HUDEP-2 (cell line): ENCODE data around the gene TBCC.

Experiments used
- DNase-seq, 76 experiments: peaks; one replicate each; lab custom pipeline; 2025; ENCODE audit not compliant: unreplicated experiment in 76 of 76; lab: John Stamatoyannopoulos, UW

TBCC gene

DNA sequence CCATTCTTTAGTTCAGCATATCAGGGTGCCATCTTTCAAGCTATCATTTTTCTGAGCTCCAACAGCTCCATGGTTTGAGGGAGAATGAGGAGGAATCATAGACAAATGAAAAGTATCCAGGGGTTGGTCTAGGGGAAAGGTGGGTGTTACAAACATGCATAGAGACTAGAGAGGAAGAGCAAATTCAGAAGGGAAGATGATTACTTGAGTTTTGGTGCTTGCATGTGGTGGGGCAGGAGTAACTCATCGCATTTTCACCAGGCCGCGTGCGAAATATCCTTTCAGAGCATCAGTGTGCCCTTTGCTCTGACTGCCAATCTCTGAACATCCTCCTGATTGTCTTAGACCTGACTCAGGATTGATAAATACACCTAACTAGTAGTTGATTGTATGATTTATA lies 28.3 kb upstream of the TBCC start:
- DNase-seq: no peak

DNA sequence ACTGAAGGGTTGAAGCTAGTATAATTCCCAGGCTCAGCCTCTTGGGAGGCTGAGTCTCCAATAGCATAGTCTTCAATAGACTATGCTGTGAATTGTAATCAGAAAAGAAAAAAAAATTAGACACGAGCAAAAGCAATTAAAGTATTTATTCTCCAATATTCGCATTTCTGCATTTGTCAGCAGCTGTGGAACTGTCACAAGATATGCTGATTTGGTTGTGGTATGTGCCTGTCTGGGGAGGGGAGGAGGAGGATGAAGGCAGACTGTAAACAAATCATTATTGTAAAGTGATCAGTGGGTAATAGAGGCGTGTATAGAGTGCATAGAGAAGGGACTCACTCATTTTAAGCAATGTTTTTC lies 25.8 kb upstream of the TBCC start:
- DNase-seq: no peak

DNA sequence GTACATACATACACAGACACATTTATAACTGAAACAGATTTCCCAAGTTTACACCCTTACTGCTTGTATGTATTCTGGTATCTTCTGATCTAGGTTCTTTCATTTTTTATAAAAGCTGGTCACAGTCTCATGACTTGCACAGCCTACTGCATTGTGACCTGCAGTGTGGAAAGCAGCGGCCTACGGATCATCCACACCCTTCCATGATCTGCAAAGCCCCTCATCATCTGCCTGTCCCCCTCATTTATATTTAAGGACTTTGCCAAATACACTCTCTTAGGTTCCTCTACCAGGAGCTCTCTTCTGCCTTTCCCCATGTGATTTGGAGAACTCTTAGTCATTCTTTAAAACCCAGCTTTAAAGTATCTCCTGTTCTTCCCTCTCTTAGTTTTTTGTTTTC lies 23.9 kb upstream of the TBCC start:
- DNase-seq: no peak

- DNase-seq: no peak
Observed at GRCh38 chr6:42769051-42769450, 23.1 kb upstream of the TBCC start.

- DNase-seq: no peak
Observed at GRCh38 chr6:42766163-42766670, 20.3 kb upstream of the TBCC start.

DNA sequence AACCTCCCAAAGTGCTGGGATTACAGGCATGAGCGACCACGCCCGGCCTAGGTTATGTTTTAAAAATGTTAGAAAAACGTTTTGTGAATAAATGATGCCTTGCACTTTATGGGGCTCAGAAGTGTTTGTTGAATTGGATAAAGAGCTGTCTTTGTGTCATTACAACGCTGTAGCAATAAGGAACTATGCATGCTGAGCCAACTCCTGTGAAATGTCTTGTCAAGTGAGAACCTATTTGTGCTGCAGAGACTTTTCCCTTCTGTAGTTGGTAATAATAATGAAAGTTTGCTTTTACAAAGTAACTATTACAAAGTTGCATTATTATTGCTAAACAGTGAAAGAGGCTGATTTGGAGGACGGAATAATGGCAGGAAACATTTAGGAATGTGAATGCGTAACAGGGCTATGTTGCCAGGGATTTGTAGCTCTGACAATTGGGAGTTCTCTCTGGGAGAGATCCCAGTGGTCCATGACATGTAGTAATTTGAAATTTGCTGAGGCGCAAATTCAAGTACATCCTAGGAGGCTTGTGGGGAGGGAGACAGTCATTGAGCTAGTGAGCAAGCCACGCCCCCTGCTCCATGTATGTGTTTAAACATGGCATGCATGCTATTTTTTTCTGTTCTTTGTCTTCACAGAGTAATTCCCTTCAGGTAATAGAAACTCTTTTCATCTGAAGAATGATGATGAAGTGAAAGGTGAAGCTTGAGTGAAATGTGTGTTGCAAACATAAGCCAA lies 19.2 kb upstream of the TBCC start:
- no peak for DNase-seq

GRCh38 chr6:42762950-42763349 lies 17.0 kb upstream of the TBCC start:
- no peak for DNase-seq

- no peak for DNase-seq
Observed at GRCh38 chr6:42762426-42762859, 16.5 kb upstream of the TBCC start.

DNA sequence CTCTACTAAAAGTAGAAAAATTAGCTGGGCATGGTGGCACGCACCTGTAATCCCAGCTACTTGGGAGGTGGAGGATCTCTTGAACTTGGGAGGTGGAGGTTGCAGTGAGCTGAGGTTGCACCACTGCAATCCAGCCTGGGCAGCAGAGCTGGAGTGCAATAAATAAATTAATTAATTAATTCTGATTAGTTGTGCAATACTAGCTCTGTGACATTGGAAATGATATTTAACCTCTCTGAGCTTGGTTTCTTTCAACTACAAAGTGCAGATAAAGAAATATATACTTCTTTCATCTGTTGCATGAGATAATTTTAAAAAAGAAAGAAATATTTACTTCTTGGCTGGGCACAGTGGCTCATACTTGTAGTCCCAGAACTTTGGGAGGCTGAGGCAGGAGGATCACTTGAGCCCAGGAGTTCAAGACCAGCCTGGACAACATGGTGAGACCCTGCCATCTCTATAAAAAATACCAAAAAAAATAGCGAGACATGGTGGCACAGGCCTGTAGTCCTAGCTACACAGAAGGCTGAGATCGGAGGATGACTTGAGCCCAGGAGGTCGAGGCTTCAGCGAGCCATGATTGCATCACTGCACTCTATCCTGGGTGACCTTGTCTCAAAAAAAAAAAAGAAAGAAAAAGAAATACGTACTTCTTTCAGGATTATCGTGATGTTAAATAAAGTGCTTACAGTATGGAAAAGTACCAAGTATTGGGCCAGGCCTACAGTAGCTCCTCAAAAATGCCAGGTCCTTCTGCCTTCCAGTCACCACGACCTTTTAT lies 15.6 kb upstream of the TBCC start:
- no peak for DNase-seq

DNA sequence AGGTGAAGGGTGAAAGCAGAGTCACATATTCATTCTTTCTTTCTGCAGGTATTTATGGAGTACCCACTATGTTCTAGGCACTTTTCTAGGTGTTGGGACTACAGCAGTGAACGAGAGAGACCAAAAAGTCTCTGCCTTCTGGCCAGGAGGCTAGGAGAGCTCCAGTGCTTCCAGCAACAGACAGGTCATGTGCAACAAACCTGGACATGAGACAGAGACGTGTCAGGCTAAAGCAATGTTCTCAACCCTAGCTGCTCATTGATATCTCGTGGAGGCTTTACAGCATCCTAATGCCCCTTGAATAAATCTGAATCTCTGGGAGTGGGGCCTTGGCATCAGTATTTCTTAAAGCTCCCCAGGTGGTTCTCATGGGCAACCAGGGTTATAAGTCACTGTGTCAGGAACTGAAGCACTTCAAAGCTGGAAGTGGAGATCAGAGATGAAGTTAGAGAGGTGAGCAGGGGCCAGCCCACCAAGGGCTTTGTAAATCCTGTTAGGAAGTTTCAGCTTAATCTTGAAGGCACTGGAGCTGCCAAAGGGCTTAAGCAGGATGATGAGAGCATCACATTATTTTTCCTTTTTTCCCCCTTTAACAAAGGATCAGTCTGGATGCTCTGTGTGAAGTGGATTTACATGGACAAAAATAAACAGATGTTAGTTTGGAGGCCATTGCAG lies 13.0 kb upstream of the TBCC start:
- no peak for DNase-seq

DNA sequence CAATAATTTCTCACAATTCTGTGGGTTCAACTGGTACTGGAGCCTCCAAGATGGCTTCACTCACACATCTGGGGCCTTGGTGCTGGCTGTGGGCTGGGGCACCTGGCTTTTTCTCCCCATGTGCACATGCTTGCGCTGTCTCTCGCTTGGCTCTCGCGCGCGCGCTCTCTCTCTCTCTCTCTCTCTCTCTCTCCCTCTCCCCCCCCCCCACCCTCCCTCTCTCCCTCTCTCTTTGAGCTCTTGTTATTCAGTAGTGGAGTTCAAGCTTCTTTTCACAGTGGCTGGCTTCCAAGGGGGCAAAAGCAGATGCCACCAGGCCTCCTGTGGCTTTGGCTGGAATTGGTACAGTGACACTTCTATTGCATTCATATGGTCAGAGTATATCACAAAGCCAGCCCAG lies 10.8 kb upstream of the TBCC start:
- no peak for DNase-seq

GRCh38 chr6:42754759-42755158 lies 8.9 kb upstream of the TBCC start:
- no peak for DNase-seq

- DNase-seq: no peak
Observed at GRCh38 chr6:42751055-42751454, 5.2 kb upstream of the TBCC start.

GRCh38 chr6:42748203-42748898 lies 2.4 kb upstream of the TBCC start:
- no peak for DNase-seq

GRCh38 chr6:42746463-42747391 lies 824 bp upstream of the TBCC start:
- peak in 74 of 76 experiments; percentile 50 to 96 (median 78) for DNase-seq

GRCh38 chr6:42745083-42745639 lies 742 bp downstream of the TBCC start:
- peak in 16 of 76 experiments; percentile 7 to 54 (median 28) for DNase-seq

DNA sequence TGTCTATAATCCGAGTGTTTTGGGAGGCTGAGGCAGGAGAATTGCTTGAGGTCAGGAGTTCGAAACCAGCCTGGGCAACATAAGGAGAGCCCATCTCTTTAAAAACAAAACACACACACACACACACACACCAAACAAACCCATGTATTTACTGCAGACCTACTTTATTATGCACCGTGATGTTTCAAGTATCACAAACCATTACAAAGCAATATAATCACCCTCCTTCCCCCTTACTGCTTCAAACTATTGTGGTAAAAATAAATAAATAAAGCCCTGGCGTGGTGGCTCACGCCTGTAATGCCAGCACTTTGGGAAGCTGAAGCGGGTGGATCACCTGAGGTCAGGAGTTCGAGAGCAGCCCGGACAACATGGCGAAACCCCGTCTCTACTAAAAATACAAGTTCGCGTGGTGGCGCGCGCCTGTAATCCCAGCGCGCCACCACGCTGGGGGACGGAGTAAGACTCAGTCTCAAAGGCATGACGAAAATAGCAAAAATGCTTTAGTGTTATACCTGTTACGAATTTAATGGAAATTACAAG lies 1.5 kb downstream of the TBCC start:
- DNase-seq: no peak

GRCh38 chr6:42742116-42742894 lies 3.6 kb downstream of the TBCC start:
- DNase-seq: no peak
